Measurements from ENCODE around the gene IMPG2. TPM values are rescaled to one million over a fixed set of nuclear protein-coding genes. Genes with fewer than 3 reads are reported as not detected.

The IMPG2 gene
- total and polyA plus RNA-seq, 4 donors = 0.01 to 0.37 (median 0.25) TPM; not detected in 1

DNA sequence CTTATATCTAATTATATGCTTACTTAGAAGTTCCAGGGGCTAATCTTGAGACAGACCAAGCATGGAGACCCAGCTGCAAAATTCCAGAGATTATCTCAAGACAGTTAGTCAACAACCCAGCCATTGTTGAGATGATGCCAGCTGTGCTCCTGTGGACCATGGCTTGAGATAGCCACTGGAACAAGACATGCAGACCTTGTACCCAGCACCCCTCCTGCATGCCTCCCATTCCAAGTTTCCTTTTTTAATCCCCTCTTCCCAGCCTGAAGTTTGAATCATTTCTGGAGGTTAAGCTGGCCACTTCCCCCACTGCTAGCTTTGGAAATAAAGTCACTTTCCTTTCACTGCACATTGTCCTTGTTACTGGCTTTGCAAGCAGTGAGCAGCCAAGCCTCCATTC, 53.8 kb downstream of the IMPG2 start:
- TF ChIP-seq TAF1 (conservative IDR thresholded peaks at IDR 0.05) (no peak), RAD21 (IDR thresholded peaks at IDR 0.05) (no peak), HNF4G (IDR thresholded peaks at IDR 0.05) (no peak), HNF4A (conservative IDR thresholded peaks at IDR 0.05) (no peak), NR2F2 (IDR thresholded peaks at IDR 0.05) (no peak), SP1 (IDR thresholded peaks at IDR 0.05) (no peak)
- TF ChIP-seq, protein P1, sequence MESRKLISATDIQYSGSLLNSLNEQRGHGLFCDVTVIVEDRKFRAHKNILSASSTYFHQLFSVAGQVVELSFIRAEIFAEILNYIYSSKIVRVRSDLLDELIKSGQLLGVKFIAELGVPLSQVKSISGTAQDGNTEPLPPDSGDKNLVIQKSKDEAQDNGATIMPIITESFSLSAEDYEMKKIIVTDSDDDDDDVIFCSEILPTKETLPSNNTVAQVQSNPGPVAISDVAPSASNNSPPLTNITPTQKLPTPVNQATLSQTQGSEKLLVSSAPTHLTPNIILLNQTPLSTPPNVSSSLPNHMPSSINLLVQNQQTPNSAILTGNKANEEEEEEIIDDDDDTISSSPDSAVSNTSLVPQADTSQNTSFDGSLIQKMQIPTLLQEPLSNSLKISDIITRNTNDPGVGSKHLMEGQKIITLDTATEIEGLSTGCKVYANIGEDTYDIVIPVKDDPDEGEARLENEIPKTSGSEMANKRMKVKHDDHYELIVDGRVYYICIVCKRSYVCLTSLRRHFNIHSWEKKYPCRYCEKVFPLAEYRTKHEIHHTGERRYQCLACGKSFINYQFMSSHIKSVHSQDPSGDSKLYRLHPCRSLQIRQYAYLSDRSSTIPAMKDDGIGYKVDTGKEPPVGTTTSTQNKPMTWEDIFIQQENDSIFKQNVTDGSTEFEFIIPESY (IDR thresholded peaks at IDR 0.05) = no peak
- TF ChIP-seq, protein P2, sequence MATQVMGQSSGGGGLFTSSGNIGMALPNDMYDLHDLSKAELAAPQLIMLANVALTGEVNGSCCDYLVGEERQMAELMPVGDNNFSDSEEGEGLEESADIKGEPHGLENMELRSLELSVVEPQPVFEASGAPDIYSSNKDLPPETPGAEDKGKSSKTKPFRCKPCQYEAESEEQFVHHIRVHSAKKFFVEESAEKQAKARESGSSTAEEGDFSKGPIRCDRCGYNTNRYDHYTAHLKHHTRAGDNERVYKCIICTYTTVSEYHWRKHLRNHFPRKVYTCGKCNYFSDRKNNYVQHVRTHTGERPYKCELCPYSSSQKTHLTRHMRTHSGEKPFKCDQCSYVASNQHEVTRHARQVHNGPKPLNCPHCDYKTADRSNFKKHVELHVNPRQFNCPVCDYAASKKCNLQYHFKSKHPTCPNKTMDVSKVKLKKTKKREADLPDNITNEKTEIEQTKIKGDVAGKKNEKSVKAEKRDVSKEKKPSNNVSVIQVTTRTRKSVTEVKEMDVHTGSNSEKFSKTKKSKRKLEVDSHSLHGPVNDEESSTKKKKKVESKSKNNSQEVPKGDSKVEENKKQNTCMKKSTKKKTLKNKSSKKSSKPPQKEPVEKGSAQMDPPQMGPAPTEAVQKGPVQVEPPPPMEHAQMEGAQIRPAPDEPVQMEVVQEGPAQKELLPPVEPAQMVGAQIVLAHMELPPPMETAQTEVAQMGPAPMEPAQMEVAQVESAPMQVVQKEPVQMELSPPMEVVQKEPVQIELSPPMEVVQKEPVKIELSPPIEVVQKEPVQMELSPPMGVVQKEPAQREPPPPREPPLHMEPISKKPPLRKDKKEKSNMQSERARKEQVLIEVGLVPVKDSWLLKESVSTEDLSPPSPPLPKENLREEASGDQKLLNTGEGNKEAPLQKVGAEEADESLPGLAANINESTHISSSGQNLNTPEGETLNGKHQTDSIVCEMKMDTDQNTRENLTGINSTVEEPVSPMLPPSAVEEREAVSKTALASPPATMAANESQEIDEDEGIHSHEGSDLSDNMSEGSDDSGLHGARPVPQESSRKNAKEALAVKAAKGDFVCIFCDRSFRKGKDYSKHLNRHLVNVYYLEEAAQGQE (IDR thresholded peaks at IDR 0.05) = no peak
- no peaks in the 10 kb centered on the region for H3K9me3 ChIP-seq (ENCODE audit: control insufficient read depth in 4 of 4, low read length in 3 of 4)
- no peak overlapping the region for H3K4me3 ChIP-seq (ENCODE audit: low read depth in 1 of 3, low read length in 3 of 3)
- no peaks in the 10 kb centered on the region for H3K27me3 ChIP-seq (ENCODE audit: control insufficient read depth in 4 of 4, insufficient read depth in 4 of 4, low read length in 3 of 4)
- H3K4me1 ChIP-seq (ENCODE audit: control insufficient read depth in 4 of 4, insufficient read depth in 4 of 4, low read length in 3 of 4) = no peaks in the 10 kb centered on the region
- no peak overlapping the region for H3K27ac ChIP-seq (ENCODE audit: low read depth in 1 of 2, low read length in 2 of 2)
- no peak overlapping the region for H3K9ac ChIP-seq (ENCODE audit: low read depth in 1 of 2, low read length in 2 of 2)
- H3K36me3 ChIP-seq (ENCODE audit: control insufficient read depth in 4 of 4, insufficient read depth in 3 of 4, low read depth in 1 of 4, low read length in 3 of 4) = no peaks in the 10 kb centered on the region
- DNase-seq (ENCODE audit: low spot score) = no peak

DNA sequence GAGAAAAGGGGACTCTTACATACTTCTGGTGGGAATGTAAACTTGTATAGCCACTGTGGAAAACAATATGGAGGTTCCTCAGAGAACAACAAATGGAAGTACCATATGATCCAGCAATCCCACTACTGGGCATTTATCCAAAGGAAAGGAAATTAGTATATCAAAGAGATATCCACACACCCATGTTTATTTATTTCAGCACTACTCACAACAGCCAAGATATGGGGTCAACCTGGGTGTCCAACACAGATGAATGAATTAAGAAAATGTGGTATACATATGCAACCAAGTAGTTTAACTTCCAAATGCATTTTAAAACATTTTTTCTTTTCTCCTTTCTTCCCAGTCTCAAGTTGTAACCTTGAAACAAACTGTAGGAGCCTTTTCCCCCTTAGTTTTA, 54.3 kb downstream of the IMPG2 start:
- Histone ChIP-seq H3K27me3 (ENCODE audit: control insufficient read depth in 4 of 4, insufficient read depth in 4 of 4, low read length in 3 of 4) (no peaks in the 10 kb centered on the region), H3K27ac (ENCODE audit: low read depth in 1 of 2, low read length in 2 of 2) (no peak overlapping the region), H3K4me3 (ENCODE audit: low read depth in 1 of 3, low read length in 3 of 3) (no peak overlapping the region), H3K9ac (ENCODE audit: low read depth in 1 of 2, low read length in 2 of 2) (no peak overlapping the region), H3K36me3 (ENCODE audit: control insufficient read depth in 4 of 4, insufficient read depth in 3 of 4, low read depth in 1 of 4, low read length in 3 of 4) (no peaks in the 10 kb centered on the region), H3K9me3 (ENCODE audit: control insufficient read depth in 4 of 4, low read length in 3 of 4) (no peaks in the 10 kb centered on the region), H3K4me1 (ENCODE audit: control insufficient read depth in 4 of 4, insufficient read depth in 4 of 4, low read length in 3 of 4) (no peaks in the 10 kb centered on the region)
- no peak for DNase-seq (ENCODE audit: low spot score)
- TF ChIP-seq GABPA (IDR thresholded peaks at IDR 0.05 in 1 of 2, conservative IDR thresholded peaks at IDR 0.05 in 1 of 2) (no peak), JUND (IDR thresholded peaks at IDR 0.05) (no peak), HNF4A (conservative IDR thresholded peaks at IDR 0.05) (no peak), RAD21 (IDR thresholded peaks at IDR 0.05) (no peak), NR2F2 (IDR thresholded peaks at IDR 0.05) (no peak), FOXA1 (IDR thresholded peaks at IDR 0.05) (no peak), SP1 (IDR thresholded peaks at IDR 0.05) (no peak), FOXA2 (IDR thresholded peaks at IDR 0.05) (no peak)
- TF ChIP-seq, protein P3, sequence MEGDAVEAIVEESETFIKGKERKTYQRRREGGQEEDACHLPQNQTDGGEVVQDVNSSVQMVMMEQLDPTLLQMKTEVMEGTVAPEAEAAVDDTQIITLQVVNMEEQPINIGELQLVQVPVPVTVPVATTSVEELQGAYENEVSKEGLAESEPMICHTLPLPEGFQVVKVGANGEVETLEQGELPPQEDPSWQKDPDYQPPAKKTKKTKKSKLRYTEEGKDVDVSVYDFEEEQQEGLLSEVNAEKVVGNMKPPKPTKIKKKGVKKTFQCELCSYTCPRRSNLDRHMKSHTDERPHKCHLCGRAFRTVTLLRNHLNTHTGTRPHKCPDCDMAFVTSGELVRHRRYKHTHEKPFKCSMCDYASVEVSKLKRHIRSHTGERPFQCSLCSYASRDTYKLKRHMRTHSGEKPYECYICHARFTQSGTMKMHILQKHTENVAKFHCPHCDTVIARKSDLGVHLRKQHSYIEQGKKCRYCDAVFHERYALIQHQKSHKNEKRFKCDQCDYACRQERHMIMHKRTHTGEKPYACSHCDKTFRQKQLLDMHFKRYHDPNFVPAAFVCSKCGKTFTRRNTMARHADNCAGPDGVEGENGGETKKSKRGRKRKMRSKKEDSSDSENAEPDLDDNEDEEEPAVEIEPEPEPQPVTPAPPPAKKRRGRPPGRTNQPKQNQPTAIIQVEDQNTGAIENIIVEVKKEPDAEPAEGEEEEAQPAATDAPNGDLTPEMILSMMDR (IDR thresholded peaks at IDR 0.05; ENCODE audit: low read depth, low read length, missing input control) = no peak
- TF ChIP-seq, protein P4, sequence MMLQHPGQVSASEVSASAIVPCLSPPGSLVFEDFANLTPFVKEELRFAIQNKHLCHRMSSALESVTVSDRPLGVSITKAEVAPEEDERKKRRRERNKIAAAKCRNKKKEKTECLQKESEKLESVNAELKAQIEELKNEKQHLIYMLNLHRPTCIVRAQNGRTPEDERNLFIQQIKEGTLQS (IDR thresholded peaks at IDR 0.05) = no peak
- TF ChIP-seq, protein P2 (IDR thresholded peaks at IDR 0.05) = no peak
- TF ChIP-seq, protein P5, sequence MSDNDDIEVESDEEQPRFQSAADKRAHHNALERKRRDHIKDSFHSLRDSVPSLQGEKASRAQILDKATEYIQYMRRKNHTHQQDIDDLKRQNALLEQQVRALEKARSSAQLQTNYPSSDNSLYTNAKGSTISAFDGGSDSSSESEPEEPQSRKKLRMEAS (IDR thresholded peaks at IDR 0.05) = no peak
- TF ChIP-seq, protein P1 (IDR thresholded peaks at IDR 0.05) = no peak

Measured in liver (tissue), 9 donors.